Nephron (organoid): ENCODE results near the gene TRPC4AP.

Source experiments
- H3K27ac Mint-ChIP-seq, 3 experiments: 2 replicates each; pipeline ENCODE4 v1.8.0; 2020; ENCODE audit warnings: mixed read lengths in 3 of 3, mild to moderate bottlenecking in 2 of 3, moderate library complexity in 1 of 3
- H3K27me3 Mint-ChIP-seq: 2 replicates; pipeline ENCODE4 v1.8.0; 2021; ENCODE audit warnings: low read depth, mild to moderate bottlenecking, moderate library complexity, mixed read lengths
- H3K36me3 Mint-ChIP-seq: 2 replicates; pipeline ENCODE4 v1.8.0; 2020; ENCODE audit warnings: low read depth, mixed read lengths
- H3K4me1 Mint-ChIP-seq: 2 replicates; pipeline ENCODE4 v1.8.0; 2020; ENCODE audit warnings: mixed read lengths
- H3K4me3 Mint-ChIP-seq, 3 experiments: 2 replicates each; pipeline ENCODE4 v1.8.0; 2020; ENCODE audit warnings: mild to moderate bottlenecking in 3 of 3, mixed read lengths in 3 of 3, moderate library complexity in 2 of 3
- H3K9me3 Mint-ChIP-seq: 2 replicates; pipeline ENCODE4 v1.8.0; 2020; ENCODE audit warnings: mixed read lengths
- CTCF ChIP-seq, 3 experiments: fragments of 200-600 bp; sonication (generic); IDR thresholded peaks; one replicate each; pipeline ENCODE4 v1.5.0; 2021; ENCODE audit warnings: antibody characterized with exemption in 3 of 3; ENCODE audit not compliant: unreplicated experiment in 3 of 3

TRPC4AP gene

DNA sequence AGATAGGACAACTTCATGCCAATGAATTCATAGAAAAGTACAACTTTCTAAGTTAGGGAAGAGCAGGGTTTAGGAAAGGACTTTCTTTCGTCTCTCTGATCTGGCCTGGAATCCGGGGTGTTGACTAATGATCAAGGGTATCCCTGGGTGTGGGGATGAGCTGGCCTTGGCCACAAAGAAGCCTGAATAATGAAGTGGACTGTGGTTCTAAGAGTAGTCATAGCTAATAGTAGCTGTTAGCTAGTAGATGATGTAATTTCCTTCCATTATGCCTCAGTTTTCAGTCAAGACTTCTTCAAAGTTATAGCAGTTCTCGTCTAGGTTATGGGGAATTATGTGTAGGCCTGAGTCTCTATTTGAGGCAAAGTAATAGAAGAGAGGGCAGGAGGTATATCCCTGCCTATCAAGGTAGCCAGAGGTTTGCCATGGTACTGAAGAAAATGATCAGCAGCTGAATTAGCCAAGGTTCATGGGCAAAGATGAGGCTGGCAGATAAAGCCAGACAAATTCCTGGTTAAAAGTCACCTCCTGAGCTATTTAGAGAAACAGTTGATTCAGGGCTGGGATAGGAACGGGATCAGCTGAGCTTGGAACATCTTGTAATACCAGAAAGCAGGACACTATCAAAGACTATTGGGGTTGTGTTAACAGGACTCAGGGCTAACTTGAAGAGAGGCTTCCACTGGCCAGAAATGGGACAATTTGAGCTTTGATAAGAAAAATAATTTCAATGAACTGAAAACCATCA, 18.7 kb upstream of the TRPC4AP start:
- H3K9me3 Mint-ChIP-seq, result no peaks in the 10 kb centered on the region
- TF ChIP-seq CTCF (IDR thresholded peaks at IDR 0.05; ENCODE audit: unreplicated experiment in 3 of 3), result no peak
- H3K4me1 Mint-ChIP-seq, result no peaks in the 10 kb centered on the region
- H3K4me3 Mint-ChIP-seq, result no peak overlapping the region
- no peak overlapping the region for H3K27ac Mint-ChIP-seq
- H3K27me3 Mint-ChIP-seq, result no peaks in the 10 kb centered on the region
- peaks cover 21% of the 10 kb centered on the region for H3K36me3 Mint-ChIP-seq

DNA sequence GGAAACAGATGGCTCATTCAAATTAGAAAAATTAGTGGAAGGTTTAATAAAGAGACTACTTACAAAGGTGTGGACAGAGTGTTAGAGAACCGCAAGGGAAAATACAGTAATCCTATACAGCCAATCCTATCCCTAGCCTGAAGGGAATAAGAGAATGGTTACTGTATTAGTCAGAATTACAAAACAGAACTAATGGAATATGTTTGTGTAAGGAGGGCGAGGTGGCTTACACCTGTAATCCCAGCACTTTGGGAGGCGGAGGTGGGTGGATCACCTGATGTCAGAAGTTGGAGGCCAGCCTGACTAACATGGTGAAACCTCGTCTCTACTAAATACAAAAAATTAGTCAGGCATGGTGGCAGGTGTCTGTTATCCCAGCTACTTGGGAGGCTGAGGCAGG, 16.3 kb upstream of the TRPC4AP start:
- H3K36me3 Mint-ChIP-seq, result peaks cover 7% of the 10 kb centered on the region
- H3K4me3 Mint-ChIP-seq, result no peak overlapping the region
- no peaks in the 10 kb centered on the region for H3K27me3 Mint-ChIP-seq
- no peak for TF ChIP-seq CTCF (IDR thresholded peaks at IDR 0.05; ENCODE audit: unreplicated experiment in 3 of 3)
- H3K4me1 Mint-ChIP-seq, result no peaks in the 10 kb centered on the region
- no peaks in the 10 kb centered on the region for H3K9me3 Mint-ChIP-seq
- H3K27ac Mint-ChIP-seq, result no peak overlapping the region

- H3K27me3 Mint-ChIP-seq, result no peaks in the 10 kb centered on the region
- no peak overlapping the region for H3K4me3 Mint-ChIP-seq
- H3K4me1 Mint-ChIP-seq, result no peaks in the 10 kb centered on the region
- H3K9me3 Mint-ChIP-seq, result no peaks in the 10 kb centered on the region
- TF ChIP-seq CTCF (IDR thresholded peaks at IDR 0.05; ENCODE audit: unreplicated experiment in 3 of 3), result no peak
- peaks cover 7% of the 10 kb centered on the region for H3K36me3 Mint-ChIP-seq
- H3K27ac Mint-ChIP-seq, result no peak overlapping the region
Observed at GRCh38 chr20:35106827-35107380, 14.3 kb upstream of the TRPC4AP start.

DNA sequence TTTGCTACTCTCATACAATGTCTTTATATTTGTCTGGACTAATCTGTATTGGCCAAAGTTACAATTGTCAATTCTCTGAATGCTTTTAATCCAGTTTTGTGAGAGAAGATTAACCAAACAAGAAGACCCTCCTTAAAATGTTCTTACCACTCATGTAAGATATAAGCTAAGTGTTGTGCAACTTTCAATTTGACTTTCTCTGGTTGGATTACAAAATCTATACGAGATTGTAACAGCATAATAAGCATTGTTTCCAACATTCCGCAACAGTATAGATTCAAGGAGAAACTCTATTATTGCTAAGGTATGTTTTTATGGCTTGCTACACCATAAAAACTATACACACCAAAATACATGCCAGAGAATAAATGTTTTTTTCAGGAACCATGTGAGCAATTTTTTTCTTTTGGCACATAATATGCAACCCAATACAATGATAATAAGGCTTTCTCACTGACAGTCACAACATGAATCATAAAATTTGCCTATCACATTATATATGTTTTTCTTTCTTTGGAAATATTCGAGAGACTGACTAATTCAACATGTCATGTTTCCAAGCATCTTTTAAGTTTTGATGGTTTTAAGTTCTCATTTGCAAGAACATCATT, 12.2 kb upstream of the TRPC4AP start:
- H3K36me3 Mint-ChIP-seq, result no peaks in the 10 kb centered on the region
- H3K27ac Mint-ChIP-seq, result no peak overlapping the region
- no peak overlapping the region for H3K4me3 Mint-ChIP-seq
- no peaks in the 10 kb centered on the region for H3K4me1 Mint-ChIP-seq
- TF ChIP-seq CTCF (IDR thresholded peaks at IDR 0.05; ENCODE audit: unreplicated experiment in 3 of 3), result no peak
- H3K9me3 Mint-ChIP-seq, result no peaks in the 10 kb centered on the region
- H3K27me3 Mint-ChIP-seq, result peaks cover 4% of the 10 kb centered on the region

DNA sequence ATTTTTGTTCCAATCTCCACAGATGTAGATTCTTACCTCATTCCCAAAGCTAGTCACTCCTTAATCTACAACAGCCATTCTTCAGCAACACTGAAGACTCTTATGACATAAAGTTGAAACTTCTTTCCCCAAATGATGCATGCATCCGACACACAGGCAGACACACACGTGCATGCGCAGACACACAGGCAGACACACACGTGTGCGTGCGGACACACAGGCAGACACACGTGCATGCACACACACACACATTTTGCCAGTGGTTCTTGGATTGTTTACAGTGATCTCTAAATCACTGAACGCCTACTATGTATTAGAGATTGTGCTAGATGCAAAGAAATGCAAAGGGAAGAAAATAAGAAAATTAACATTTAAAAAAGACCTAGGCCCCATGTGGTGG, 9.0 kb upstream of the TRPC4AP start:
- peaks cover 4% of the 10 kb centered on the region for H3K27me3 Mint-ChIP-seq
- no peak overlapping the region for H3K4me3 Mint-ChIP-seq
- no peaks in the 10 kb centered on the region for H3K9me3 Mint-ChIP-seq
- H3K27ac Mint-ChIP-seq, result no peak overlapping the region
- peaks cover 4% of the 10 kb centered on the region for H3K4me1 Mint-ChIP-seq
- no peak for TF ChIP-seq CTCF (IDR thresholded peaks at IDR 0.05; ENCODE audit: unreplicated experiment in 3 of 3)
- H3K36me3 Mint-ChIP-seq, result no peaks in the 10 kb centered on the region
